Activated CD4-positive, alpha-beta T cell treated with anti-CD3 and anti-CD28 coated beads for 36 hours (primary cell): ENCODE measurements around the gene PRR19. TPM values are rescaled to one million over a fixed set of nuclear protein-coding genes. Genes with fewer than 3 reads are reported as not detected.

Experiments
- ATAC-seq: fragments of 200-7000 bp; cut with Tn5 transposase; one replicate; pipeline ENCODE4 v1.10.0; 2021; ENCODE audit warnings: mild to moderate bottlenecking, moderate library complexity
- CTCF ChIA-PET: fragments of 350-600 bp; sonication (Branson Sonifier 250); formaldehyde crosslinking; loops from one replicate; lab custom pipeline; 2021; ENCODE audit warnings: antibody characterized with exemption; lab: Charles Lee
- POLR2A ChIA-PET: fragments of 350-600 bp; sonication (Branson Sonifier 250); formaldehyde crosslinking; loops from one replicate; lab custom pipeline; 2021; ENCODE audit warnings: antibody characterized with exemption, inconsistent platforms; lab: Charles Lee
- DNase-seq: peaks from one replicate; pipeline ENCODE4 v3.0.0-alpha.2; 2020
- H3K27ac Mint-ChIP-seq: one replicate; pipeline ENCODE4 v1.8.0; 2021; ENCODE audit warnings: mixed read lengths
- H3K27me3 Mint-ChIP-seq: one replicate; pipeline ENCODE4 v1.8.0; 2021; ENCODE audit warnings: mixed read lengths
- H3K36me3 Mint-ChIP-seq: one replicate; pipeline ENCODE4 v1.8.0; 2021; ENCODE audit warnings: low read depth, mixed read lengths
- H3K4me1 Mint-ChIP-seq: one replicate; pipeline ENCODE4 v1.8.0; 2021; ENCODE audit warnings: mixed read lengths
- H3K4me3 Mint-ChIP-seq: one replicate; pipeline ENCODE4 v1.8.0; 2021; ENCODE audit warnings: mild to moderate bottlenecking, moderate library complexity, mixed read lengths
- H3K9me3 Mint-ChIP-seq: one replicate; pipeline ENCODE4 v1.8.0; 2021; ENCODE audit warnings: low read depth, mixed read lengths
- intact Hi-C, 2 experiments: fragments of 100-400 bp; cut with DNase I in 1 of 2; cut with micrococcal nuclease in 1 of 2; formaldehyde crosslinking; loops; one replicate each; pipeline versions ENCODE4 v1.14.2 to v1.15.1; 2022 to 2024; cut with DNase I, micrococcal nuclease
- total RNA-seq, 2 experiments: library from RNA; stranded (reverse); gene quantifications; one replicate each; pipeline ENCODE4 v1.2.3, GENCODE V29; 2021

The PRR19 gene
- total RNA-seq, 2 experiments from 2014 or later, result 0.63 to 1.0 TPM

DNA sequence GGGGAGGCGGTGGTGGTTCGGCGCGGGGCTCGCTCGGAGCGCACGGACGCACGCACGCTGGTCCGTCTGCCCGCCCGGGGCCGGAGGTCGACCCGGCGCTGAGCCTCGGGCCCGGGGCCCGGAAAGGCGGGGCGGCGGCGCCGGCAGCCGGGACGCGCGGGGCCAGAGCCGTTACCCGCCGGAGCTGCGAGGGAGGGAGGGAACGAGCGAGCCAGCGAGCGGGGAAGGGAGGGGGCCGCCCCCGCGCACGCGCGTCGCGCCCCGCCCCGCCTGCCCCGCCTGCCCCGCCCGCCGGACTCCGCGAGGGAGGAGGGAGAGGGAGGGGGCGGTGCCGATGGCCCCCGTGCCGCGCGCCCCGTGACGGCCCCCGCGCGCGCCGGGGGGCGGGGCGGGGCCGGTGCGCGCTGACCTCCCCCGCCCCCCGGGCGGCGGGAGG, 17.8 kb upstream of the PRR19 start:
- intact Hi-C loops, result loop anchor here (5.0 kb wide), 5 partner anchors 87 to 1022 kb away; partner anchors contain the start of genes ARHGEF1 (in 1 of the 2), HNRNPUL1 (in 1 of the 2) and ZNF574 (in 1 of the 2)
- H3K27me3 Mint-ChIP-seq, result no peaks in the 10 kb centered on the region
- peak; percentile 21 for ATAC-seq
- H3K36me3 Mint-ChIP-seq, result peaks cover 3% of the 10 kb centered on the region
- peak; percentile 91 for DNase-seq
- ChIA-PET CTCF (interaction anchor here (0.7 to 1.4 kb wide), 3 partner anchors 19 to 39 kb away, joined by 3 read pairs; partner anchors contain the start of gene PAFAH1B3), POLR2A (interaction anchor here (0.9 kb wide), 1 partner anchor 14 kb away, joined by 3 read pairs; no protein-coding TSS in a partner anchor)
- no peak overlapping the region for H3K4me3 Mint-ChIP-seq
- H3K4me1 Mint-ChIP-seq, result peaks cover 34% of the 10 kb centered on the region
- H3K27ac Mint-ChIP-seq, result no peak overlapping the region
- H3K9me3 Mint-ChIP-seq, result no peaks in the 10 kb centered on the region

DNA sequence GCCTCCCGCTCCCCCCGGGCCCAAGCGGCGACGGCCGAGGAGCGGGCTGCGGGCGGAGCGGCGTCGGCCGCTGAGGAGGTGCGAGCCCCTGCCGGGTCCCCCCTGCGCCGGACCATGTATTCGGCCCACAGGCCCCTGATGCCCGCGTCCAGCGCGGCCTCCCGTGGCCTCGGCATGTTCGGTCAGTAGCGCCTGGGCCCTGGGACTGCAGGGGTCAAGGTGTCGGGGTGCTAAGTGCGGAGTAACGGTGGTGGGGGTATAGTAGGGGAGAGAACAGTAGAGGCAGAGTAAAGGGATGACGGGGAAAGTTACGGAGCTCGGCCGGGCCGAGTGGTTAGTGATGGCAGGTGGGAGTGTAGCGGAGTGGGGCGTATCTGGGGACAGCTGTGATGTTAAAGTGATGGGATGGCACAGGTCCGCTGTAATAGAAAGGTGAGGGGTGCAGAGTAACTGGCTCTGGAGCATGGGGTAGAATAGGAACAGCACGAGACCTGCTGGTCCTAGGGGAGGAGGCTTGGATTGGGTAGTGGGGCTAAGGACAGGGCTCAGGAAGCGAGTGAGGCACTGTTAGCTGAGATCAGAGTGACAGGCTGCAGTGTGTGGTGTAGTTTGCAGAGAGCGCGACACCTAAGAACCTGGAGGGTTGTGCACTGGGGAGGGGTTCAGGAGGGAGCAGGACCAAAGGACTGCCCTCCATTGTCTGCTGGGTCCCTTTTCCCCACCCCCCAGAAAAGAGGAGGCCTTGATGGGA, 17.2 kb upstream of the PRR19 start:
- DNase-seq, result peak; percentile 52
- H3K27ac Mint-ChIP-seq, result peak overlapping the region; percentile 74

DNA sequence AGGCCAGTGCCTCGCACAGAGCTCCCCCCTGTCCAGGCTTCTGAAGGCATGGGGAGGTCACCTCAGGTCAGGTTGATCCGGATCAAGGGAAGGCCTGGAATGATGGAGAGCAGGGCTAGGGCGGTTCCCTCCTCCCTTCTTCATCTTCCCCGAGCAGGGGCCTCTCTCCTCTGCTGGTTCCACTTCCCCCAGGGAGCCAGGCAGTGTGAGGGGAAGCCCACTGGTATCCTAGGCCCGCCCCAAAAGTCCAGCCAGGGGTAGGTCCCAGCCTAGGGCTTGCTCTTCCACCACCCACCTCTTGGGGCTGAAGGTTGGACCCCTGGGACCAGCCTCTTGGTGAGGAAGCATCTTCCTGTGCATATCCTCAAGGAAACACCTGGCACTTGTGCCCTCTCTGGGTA, 16.4 kb upstream of the PRR19 start:
- ChIA-PET CTCF (interaction anchor here (1.2 kb wide), 1 partner anchor 11 kb away, joined by 5 read pairs; no protein-coding TSS in a partner anchor), POLR2A (interaction anchor here (0.5 to 1.1 kb wide), 5 partner anchors 15 to 162 kb away, joined by 3 to 4 read pairs (median 3); partner anchors contain the start of gene GSK3A)
- Mint-ChIP-seq H3K4me1 (peaks cover 28% of the 10 kb centered on the region), H3K27me3 (no peaks in the 10 kb centered on the region), H3K9me3 (no peaks in the 10 kb centered on the region), H3K4me3 (peak overlapping the region; percentile 80), H3K27ac (peak overlapping the region; percentile 38), H3K36me3 (peaks cover 7% of the 10 kb centered on the region)
- intact Hi-C loops, result no loop called here
- ATAC-seq (no peak), DNase-seq (peak; percentile 11)

More for the DNA sequence above, 17.2 kb upstream of the PRR19 start:
- Mint-ChIP-seq H3K27me3 (no peaks in the 10 kb centered on the region), H3K36me3 (peaks cover 4% of the 10 kb centered on the region), H3K4me1 (peaks cover 28% of the 10 kb centered on the region), H3K4me3 (peak overlapping the region; percentile 80), H3K9me3 (no peaks in the 10 kb centered on the region)
- no peak for ATAC-seq
- POLR2A ChIA-PET, result interaction anchor here (0.5 to 1.1 kb wide), 6 partner anchors 14 to 161 kb away, joined by 3 to 4 read pairs (median 3); partner anchors contain the start of gene GSK3A
- intact Hi-C loops, result loop anchor here (5.0 kb wide), 5 partner anchors 87 to 1022 kb away; partner anchors contain the start of genes ARHGEF1 (in 1 of the 2), HNRNPUL1 (in 1 of the 2) and ZNF574 (in 1 of the 2)
- CTCF ChIA-PET, result interaction anchor here (0.7 to 1.4 kb wide), 4 partner anchors 12 to 40 kb away, joined by 3 to 5 read pairs (median 3); partner anchors contain the start of gene PAFAH1B3

DNA sequence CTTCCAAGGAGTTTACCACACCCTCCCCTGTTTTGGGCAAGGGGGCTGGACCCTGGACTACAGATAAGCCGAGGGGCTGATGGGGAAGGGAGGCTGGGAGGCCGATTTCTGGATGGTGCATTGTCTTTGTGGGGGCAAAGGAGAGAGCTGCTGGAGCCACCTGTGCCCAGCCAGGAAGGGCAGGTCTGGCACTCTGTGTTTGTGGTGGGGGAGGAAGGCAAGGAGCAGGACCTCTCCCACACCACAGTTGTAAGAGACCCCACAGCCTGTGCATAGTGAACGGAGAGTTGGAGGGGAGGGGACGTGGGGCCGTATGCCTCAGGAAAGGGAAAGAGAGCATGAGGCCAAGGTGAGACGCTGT, 16.0 kb upstream of the PRR19 start:
- H3K27ac Mint-ChIP-seq, result peak overlapping the region; percentile 38

DNA sequence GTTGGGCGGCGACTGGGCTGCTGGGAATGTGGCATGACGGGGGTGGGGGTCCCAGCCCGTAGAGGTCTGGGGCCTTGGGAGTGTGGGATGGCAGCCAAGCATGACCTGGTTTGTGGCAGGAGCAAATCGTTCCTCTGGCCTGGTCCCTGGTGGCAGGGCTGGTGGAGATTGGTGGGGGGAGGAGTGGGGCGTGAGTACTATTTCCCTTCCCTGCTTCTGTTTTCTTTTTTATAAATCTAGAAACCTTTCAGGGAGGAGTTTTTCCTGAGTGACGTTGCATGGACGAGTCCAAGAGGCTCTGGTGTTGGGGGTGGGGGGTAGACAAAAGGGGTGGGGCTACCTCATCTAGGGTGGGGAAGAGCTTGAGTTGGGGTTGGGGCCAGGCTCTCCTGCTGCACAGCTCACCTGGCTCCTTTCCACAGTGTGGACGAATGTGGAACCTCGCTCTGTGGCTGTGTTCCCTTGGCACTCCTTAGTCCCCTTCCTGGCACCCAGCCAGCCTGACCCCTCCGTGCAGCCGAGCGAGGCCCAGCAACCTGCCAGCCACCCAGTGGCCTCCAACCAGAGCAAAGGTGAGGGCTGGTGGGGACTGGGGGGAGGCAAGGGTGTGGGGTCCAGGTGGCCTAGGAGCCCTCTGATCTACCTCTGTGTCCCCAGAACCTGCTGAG, 15.4 kb upstream of the PRR19 start:
- H3K4me1 Mint-ChIP-seq, result peaks cover 25% of the 10 kb centered on the region
- no peaks in the 10 kb centered on the region for H3K9me3 Mint-ChIP-seq
- H3K27me3 Mint-ChIP-seq, result no peaks in the 10 kb centered on the region
- no peak overlapping the region for H3K4me3 Mint-ChIP-seq
- H3K36me3 Mint-ChIP-seq, result peaks cover 7% of the 10 kb centered on the region
- POLR2A ChIA-PET, result no interaction called here
- H3K27ac Mint-ChIP-seq, result peak overlapping the region; percentile 38
- intact Hi-C loops, result no loop called here
- CTCF ChIA-PET, result no interaction called here
- DNase-seq, result peak; percentile 14
- no peak for ATAC-seq

More for the DNA sequence above, 16.0 kb upstream of the PRR19 start:
- H3K4me3 Mint-ChIP-seq, result peak overlapping the region; percentile 80
- POLR2A ChIA-PET, result interaction anchor here (1.1 kb wide), 1 partner anchor 15 kb away, joined by 3 read pairs; no protein-coding TSS in a partner anchor
- H3K9me3 Mint-ChIP-seq, result no peaks in the 10 kb centered on the region
- DNase-seq (peak; percentile 5), ATAC-seq (no peak)
- no peaks in the 10 kb centered on the region for H3K27me3 Mint-ChIP-seq
- peaks cover 7% of the 10 kb centered on the region for H3K36me3 Mint-ChIP-seq
- CTCF ChIA-PET, result interaction anchor here (1.2 kb wide), 1 partner anchor 10 kb away, joined by 5 read pairs; no protein-coding TSS in a partner anchor
- intact Hi-C loops, result no loop called here
- peaks cover 28% of the 10 kb centered on the region for H3K4me1 Mint-ChIP-seq

DNA sequence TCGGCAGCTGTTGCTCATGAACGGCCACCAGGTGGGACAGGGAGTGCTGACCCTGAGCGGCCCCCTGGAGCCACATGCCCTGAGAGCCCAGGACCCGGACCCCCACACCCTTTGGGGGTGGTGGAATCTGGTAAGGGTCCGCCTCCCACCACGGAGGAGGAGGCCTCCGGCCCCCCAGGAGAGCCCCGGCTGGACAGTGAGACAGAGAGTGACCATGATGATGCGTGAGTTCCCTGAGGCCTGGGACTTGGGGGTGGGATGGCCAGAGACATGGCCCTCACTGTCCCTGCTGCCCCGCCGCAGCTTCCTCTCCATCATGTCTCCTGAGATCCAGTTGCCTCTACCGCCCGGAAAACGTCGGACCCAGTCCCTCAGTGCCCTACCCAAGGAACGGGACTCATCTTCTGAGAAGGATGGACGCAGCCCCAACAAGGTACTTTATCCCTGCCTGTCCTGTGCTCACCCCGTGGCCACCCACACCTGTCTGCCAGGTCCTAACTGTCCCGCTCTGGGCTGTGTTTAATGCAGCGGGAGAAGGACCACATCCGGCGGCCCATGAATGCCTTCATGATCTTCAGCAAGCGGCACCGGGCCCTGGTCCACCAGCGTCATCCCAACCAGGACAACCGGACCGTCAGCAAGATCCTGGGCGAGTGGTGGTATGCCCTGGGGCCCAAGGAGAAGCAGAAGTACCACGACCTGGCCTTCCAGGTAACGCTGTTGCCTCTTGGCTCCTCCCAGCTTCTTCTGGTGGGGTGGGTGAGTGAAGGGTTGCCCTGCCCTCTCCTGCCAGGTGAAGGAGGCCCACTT, 14.7 kb upstream of the PRR19 start:
- no peaks in the 10 kb centered on the region for H3K27me3 Mint-ChIP-seq
- H3K36me3 Mint-ChIP-seq, result peaks cover 12% of the 10 kb centered on the region
- peak; percentile 6 for DNase-seq
- H3K27ac Mint-ChIP-seq, result no peak overlapping the region
- intact Hi-C loops, result no loop called here
- peaks cover 18% of the 10 kb centered on the region for H3K4me1 Mint-ChIP-seq
- no peaks in the 10 kb centered on the region for H3K9me3 Mint-ChIP-seq
- ChIA-PET POLR2A (no interaction called here), CTCF (interaction anchor here (0.7 to 1.0 kb wide), 2 partner anchors 9 to 17 kb away, joined by 3 read pairs; no protein-coding TSS in a partner anchor)
- no peak overlapping the region for H3K4me3 Mint-ChIP-seq
- no peak for ATAC-seq

DNA sequence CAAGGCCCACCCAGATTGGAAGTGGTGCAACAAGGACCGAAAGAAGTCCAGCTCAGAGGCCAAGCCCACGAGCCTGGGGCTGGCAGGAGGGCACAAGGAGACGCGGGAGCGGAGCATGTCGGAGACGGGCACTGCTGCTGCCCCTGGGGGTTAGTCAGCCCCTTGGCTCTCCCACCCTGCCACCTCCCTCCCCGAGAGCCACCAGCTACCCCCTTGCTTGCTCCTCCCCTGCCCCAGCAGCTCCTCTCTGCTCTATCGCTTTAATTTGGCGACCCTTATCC, 14.2 kb upstream of the PRR19 start:
- intact Hi-C loops, result no loop called here
- no peak overlapping the region for H3K27ac Mint-ChIP-seq
- H3K4me1 Mint-ChIP-seq, result peaks cover 13% of the 10 kb centered on the region
- H3K27me3 Mint-ChIP-seq, result no peaks in the 10 kb centered on the region
- ChIA-PET POLR2A (no interaction called here), CTCF (interaction anchor here (0.7 to 1.0 kb wide), 3 partner anchors 9 to 17 kb away, joined by 3 read pairs; no protein-coding TSS in a partner anchor)
- H3K4me3 Mint-ChIP-seq, result no peak overlapping the region
- ATAC-seq (no peak), DNase-seq (peak; percentile 4)
- peaks cover 12% of the 10 kb centered on the region for H3K36me3 Mint-ChIP-seq
- no peaks in the 10 kb centered on the region for H3K9me3 Mint-ChIP-seq

DNA sequence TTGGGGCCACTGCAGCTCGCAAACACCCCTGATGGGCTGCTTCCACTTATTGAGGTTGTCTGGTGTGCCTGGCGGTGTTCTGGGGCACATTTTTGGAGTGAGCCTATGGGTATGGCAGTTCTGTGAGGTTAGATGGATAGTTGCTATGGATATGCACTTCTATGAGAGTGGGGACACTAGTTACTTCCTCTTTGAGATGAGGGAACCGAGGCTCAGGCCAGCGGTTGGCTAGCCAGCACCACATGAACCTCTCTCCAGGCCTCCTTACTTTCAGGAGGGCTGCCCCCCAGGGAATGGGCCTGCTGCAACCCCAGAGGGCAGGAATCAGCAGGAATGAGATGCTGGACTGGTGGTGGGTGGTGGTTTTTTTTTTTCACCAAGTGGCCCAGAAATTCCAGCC, 13.5 kb upstream of the PRR19 start:
- DNase-seq (no peak), ATAC-seq (no peak)
- POLR2A ChIA-PET, result interaction anchor here (0.6 kb wide), 1 partner anchor 37 kb away, joined by 3 read pairs; no protein-coding TSS in a partner anchor
- Mint-ChIP-seq H3K27me3 (no peaks in the 10 kb centered on the region), H3K9me3 (no peaks in the 10 kb centered on the region), H3K36me3 (peaks cover 15% of the 10 kb centered on the region), H3K4me3 (no peak overlapping the region), H3K4me1 (peaks cover 13% of the 10 kb centered on the region), H3K27ac (no peak overlapping the region)
- intact Hi-C loops, result no loop called here
- CTCF ChIA-PET, result interaction anchor here (0.9 to 1.0 kb wide), 2 partner anchors 8 to 12 kb away, joined by 3 read pairs; no protein-coding TSS in a partner anchor

DNA sequence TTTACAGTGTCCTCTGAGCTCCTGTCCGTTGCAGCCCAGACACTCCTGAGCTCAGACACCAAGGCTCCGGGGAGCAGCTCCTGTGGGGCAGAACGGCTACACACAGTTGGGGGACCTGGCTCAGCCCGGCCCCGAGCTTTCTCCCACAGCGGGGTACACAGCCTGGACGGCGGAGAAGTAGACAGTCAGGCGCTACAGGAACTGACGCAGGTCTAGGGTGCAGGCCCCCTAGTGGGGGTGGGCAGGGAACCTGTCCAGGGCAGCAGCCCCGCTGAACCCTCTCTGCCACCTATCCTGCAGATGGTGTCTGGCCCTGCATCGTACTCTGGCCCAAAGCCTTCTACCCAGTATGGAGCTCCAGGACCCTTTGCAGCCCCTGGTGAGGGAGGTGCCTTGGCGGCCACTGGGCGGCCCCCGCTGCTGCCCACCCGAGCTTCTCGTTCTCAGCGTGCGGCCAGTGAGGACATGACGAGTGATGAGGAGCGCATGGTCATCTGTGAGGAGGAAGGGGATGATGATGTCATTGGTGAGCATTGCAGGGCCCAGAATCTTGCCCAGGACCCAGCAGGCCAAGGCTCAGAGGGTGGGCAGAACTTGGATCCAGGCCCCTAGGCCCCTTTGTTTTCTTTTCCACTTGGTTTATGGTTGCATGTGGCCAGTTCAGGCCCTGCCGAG, 12.9 kb upstream of the PRR19 start:
- Mint-ChIP-seq H3K36me3 (peaks cover 18% of the 10 kb centered on the region), H3K27me3 (no peaks in the 10 kb centered on the region), H3K27ac (no peak overlapping the region), H3K9me3 (no peaks in the 10 kb centered on the region), H3K4me1 (peaks cover 13% of the 10 kb centered on the region), H3K4me3 (no peak overlapping the region)
- DNase-seq (peak; percentile 7), ATAC-seq (no peak)
- intact Hi-C loops, result no loop called here
- CTCF ChIA-PET, result interaction anchor here (0.9 kb wide), 1 partner anchor 12 kb away, joined by 3 read pairs; no protein-coding TSS in a partner anchor
- POLR2A ChIA-PET, result interaction anchor here (0.6 kb wide), 1 partner anchor 38 kb away, joined by 3 read pairs; no protein-coding TSS in a partner anchor

DNA sequence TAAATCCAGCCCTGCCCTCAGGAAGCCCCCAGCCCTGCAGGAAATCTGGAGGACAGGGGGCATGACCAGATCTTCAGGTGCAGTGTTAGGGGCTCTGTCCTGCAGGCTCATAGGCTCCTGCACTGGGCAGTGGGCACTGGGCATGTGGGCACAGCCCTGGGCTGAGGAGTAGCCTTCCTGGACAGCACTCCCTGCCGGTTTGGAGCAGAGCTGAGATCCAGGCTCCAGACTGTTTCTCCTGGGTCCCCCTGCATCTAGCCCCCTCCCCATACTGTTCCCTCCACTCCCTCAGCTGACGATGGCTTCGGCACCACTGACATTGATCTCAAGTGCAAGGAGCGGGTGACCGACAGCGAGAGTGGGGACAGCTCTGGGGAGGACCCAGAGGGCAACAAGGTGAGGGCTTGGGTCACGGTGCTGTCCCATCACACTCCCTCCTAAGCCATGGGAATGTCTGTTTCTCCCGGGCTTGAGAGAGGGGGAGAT, 12.3 kb upstream of the PRR19 start:
- CTCF ChIA-PET, result no interaction called here
- peaks cover 13% of the 10 kb centered on the region for H3K4me1 Mint-ChIP-seq
- ATAC-seq (no peak), DNase-seq (no peak)
- no peak overlapping the region for H3K4me3 Mint-ChIP-seq
- POLR2A ChIA-PET, result no interaction called here
- no peaks in the 10 kb centered on the region for H3K27me3 Mint-ChIP-seq
- intact Hi-C loops, result no loop called here
- peaks cover 18% of the 10 kb centered on the region for H3K36me3 Mint-ChIP-seq
- no peaks in the 10 kb centered on the region for H3K9me3 Mint-ChIP-seq
- no peak overlapping the region for H3K27ac Mint-ChIP-seq
